ENCODE results near the gene COPS3.

The COPS3 gene

GRCh38 chr17:17214646-17215436 is 66.2 kb downstream of the COPS3 start:
- DNase-seq: no peak

DNA sequence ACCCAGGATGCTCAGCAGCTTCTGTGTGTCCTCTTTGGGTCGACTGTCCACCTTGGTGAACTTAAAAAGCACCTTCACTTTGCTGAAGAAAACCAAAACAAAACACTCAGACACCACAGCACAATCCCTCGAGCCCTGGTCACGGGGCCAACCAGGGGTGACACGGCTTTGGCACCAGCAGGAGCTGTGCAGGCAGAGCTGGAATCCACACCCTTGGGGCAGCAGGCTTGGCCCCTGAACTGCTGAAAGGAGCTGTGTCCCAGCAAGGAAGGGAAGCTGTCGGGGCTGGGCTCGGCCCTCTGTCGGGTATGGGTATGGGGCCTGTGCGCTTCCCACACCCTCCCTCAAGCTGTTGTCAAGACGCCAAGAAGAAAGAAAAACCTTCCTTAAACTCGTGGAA is 67.3 kb downstream of the COPS3 start:
- no peak for DNase-seq

DNA sequence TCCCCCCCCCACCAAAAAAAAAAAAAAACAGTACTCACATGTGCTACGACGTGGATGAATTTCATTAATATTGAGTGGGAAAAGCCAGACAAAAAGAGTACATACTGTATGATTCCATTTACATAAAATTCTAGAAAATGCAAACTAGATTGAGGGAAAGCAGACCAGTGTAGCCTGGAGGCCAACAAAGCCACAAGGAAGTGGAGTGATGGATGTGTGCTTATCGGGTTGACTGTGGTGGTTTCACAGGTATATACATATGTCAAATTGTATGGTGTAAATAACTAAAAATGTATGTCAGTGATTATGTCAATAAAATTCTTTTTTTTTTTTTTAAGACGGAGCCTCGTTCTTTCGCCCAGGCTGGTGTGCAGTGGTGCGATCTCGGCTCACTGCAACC is 73.0 kb downstream of the COPS3 start:
- DNase-seq: no peak

- DNase-seq: no peak
Measured at GRCh38 chr17:17206913-17207335, 74.1 kb downstream of the COPS3 start.

- peak; percentile 86 for DNase-seq
Measured at GRCh38 chr17:17206124-17206912, 74.7 kb downstream of the COPS3 start, which contains the start of gene PLD6. TSS of gene PLD6 (minus strand) at chr17:17206333. CDS start at chr17:17206286, 47 bp downstream.

DNA sequence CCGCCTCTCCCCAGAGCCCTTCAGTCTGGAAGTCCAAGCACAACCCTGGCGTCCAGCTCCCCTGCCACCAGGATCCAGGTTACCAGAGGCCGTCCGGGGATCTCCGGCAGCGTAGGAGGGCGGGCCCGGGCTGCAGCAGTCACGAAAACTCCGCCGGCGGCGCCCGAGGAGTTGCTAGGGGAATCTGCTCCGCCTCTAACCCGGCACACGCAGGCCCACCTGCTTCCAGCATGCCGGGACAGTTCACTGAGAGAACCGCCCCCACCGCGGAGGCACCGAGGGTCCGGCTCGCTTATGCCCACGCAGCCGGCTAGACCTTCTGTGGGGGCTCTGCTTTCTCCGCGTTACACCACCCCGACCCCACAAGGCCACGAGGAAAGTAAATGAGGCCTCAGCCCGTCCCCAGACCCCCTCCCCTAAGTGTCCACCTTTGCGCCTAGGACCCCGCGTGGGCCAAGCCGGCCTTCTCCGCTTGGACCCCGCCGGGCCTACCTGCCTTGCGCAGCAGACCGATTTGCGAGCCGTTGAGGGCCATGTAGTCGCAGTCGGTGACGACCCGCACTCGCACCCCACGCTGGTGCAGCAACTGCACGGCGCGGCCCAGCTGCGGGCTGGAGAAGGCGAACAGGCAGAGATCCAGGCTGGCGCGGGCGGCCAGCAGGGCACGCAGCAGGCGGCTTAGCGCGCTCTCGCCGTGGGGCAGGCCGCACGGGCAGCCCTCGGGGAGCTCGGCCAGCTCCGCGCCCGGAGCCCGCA is 75.5 kb downstream of the COPS3 start:
- DNase-seq: peak; percentile 69

- no peak for DNase-seq
Measured at GRCh38 chr17:17204635-17205231, 76.3 kb downstream of the COPS3 start.

DNA sequence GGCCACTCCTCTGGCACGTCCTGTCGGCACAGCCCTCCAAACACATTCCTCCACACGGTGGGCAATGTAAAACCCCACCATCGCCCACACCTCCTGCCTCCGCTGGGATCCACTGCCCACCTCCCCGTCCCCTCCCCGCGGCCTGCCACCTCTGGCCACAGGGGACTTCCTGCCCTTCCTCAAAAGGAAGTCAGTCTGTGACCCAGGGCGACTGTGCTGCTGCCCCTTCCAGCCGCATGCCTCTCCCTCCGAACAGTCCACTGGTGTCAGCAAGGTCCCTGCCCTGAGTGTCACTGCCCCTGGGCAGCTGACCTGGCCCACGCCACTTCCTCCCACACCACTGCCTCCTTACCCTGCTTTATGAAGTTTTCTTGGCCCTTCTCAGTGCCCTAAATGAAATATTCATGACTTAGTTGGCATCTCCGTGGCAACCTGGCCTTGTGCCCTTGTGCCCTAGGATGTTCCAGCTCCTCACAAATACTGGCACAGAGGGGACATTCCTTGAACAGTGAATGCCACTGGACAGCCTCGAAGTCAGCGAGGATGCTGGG is 76.9 kb downstream of the COPS3 start:
- DNase-seq: peak; percentile 58

DNA sequence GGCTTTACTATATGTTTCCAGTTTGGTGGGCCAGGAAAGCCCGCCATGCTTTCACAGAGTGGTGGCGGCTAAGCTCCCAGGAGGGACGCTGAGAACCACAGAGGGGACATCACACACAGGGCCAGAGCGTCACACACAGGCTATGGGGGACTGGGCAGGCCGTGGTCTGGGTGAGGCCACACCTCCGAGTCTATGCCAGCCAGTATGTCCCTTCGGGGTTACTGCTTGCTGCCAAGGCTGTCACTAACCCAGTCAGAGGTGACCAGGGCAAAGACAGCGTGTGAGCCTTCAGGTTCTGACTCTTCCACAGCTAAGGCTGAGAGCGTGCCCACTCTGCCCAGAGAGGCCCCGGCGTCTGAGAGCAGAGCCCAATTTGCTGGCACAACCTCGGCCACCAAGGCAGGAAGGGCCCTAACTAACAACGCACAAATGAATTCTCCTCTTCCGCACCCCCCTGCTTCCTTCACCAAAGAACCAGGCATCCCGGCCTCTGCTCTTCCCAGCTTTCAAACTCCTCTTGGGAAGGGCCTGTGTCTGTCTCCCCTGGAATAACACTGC is 77.8 kb downstream of the COPS3 start:
- DNase-seq: no peak

DNA sequence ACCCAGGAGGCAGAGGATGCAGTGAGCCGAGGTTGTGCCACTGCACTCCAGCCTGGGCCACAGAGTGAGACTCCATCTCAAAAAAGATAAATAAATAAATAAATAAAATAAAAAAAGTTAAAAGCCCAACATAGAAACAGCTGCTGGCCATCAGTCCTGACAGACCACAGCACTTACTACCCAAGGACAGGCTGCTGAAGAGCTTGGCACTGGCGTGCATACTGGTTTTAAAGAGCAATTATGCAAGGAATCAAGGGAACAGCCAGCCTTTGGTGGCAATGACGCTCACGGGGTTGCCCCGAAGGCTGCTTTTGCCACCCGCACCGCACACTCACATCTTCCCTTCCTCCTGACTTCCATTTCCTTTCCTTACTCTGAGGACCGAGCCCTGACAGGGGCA is 79.1 kb downstream of the COPS3 start:
- no peak for DNase-seq

DNA sequence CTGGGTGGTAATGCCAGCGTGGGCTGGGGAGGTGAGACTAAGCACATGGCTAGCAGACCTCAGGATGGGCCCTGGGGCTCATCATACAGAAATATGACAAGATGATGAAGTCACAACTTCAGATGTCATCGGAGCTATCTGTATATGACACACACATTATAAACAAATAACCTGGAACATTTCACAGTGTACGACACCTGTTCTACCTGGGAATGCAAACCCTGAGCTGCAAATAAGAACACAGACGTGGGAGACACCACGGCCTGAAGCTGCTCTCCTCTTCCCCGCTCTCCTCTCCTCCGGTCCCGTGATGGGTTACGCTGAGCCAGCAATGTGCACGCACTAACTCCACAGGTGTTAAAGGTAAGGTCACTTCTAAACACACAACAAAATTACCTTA is 79.8 kb downstream of the COPS3 start:
- DNase-seq: no peak

DNA sequence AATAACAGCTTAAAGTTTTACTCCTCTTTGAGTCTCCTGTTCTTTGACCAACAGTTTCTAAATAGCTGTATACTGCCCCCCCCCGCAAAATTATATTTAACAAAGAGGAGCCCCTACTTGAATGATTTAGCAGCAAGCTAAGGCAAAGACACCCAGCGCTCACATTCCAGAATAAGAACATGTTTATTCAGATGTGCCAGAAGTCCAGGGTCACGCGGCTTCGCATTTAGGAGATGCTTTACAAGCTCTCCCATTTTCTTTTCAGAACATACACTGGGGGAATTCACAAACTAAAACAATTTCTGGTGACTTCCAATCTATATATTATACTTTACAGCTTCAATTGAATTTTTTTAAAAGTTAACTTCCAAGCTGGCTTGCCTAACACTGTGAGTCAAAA is 80.2 kb downstream of the COPS3 start:
- no peak for DNase-seq

GRCh38 chr17:17200311-17200710 is 80.7 kb downstream of the COPS3 start:
- no peak for DNase-seq

DNA sequence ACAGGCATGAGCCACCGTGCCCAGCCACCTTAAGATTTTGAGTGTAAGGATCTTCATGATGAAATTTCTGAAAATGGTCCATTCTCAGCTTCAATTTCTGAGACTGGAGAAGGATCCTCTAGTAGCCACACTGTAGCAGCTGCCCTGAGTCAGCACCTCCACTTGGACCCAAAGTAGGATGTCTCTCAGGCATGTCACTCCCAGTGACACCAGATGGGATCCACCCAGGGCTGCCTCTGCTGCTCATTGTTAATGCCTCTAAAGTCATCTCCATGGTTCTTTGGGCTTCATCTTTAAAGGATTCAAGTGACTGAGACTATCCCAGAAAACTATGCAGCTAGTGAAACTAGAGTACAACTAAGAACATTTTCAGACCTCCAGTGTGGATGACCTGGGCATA is 82.8 kb downstream of the COPS3 start:
- DNase-seq: no peak

- no peak for DNase-seq
Measured at GRCh38 chr17:17196776-17197175, 84.3 kb downstream of the COPS3 start.
